ENCODE measurements around the gene MAP3K3.

The MAP3K3 gene

DNA sequence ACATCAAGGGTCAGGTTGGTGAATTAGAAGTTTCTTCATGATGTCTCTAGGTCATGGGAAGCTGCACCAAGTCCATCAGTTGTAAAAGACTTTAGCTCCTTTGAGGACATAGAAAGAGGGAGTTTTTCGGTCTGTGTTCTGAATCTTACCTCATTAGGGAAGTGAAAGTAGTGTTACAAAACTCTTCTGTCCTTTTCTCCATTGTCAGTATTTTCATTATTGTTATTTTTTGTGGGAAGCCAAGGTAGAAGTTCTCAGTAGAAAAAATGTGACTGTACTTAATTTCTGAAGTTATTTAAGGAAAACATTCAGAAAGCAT is 24.2 kb downstream of the MAP3K3 start:
- H3K9me3 ChIP-seq (ENCODE audit: low read length) = no peaks in the 10 kb centered on the region
- no peak overlapping the region for H3K4me3 ChIP-seq (ENCODE audit: low read length)
- H3K4me1 ChIP-seq (ENCODE audit: insufficient read depth, low read length) = no peaks in the 10 kb centered on the region
- H3K36me3 ChIP-seq (ENCODE audit: insufficient read depth, low read length) = peaks cover 27% of the 10 kb centered on the region
- H3K27me3 ChIP-seq (ENCODE audit: insufficient read depth, low read length) = no peaks in the 10 kb centered on the region
- H2AFZ ChIP-seq (ENCODE audit: low read depth, low read length) = no peak overlapping the region

GRCh38 chr17:63647065-63647725 is 25.0 kb downstream of the MAP3K3 start:
- Histone ChIP-seq H3K4me3 (ENCODE audit: low read length) (no peak overlapping the region), H3K9me3 (ENCODE audit: low read length) (no peaks in the 10 kb centered on the region), H3K36me3 (ENCODE audit: insufficient read depth, low read length) (peaks cover 26% of the 10 kb centered on the region), H3K27me3 (ENCODE audit: insufficient read depth, low read length) (no peaks in the 10 kb centered on the region), H3K4me1 (ENCODE audit: insufficient read depth, low read length) (no peaks in the 10 kb centered on the region), H2AFZ (ENCODE audit: low read depth, low read length) (no peak overlapping the region)

DNA sequence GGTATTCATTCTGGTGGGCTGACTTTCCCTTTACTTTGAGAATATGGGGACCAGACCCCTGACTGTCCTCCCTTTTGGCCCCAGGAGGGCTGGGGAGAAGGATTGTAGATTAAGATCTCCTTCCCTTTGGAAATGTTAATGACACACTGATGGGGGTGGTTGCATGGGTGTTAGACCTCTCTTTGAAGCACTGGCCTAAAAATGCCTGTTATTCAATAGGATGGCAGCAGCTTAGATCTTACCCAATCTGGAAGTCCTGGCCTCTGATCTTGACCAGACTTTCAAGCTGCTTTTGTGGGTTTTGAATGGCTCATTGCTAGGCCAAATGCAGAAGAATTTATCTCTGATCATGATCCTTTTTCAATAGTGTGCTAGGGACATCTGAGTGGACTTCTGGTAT is 25.7 kb downstream of the MAP3K3 start:
- H3K4me3 ChIP-seq (ENCODE audit: low read length) = no peak overlapping the region
- no peaks in the 10 kb centered on the region for H3K27me3 ChIP-seq (ENCODE audit: insufficient read depth, low read length)
- no peak overlapping the region for H2AFZ ChIP-seq (ENCODE audit: low read depth, low read length)
- H3K9me3 ChIP-seq (ENCODE audit: low read length) = no peaks in the 10 kb centered on the region
- H3K36me3 ChIP-seq (ENCODE audit: insufficient read depth, low read length) = peaks cover 34% of the 10 kb centered on the region
- no peaks in the 10 kb centered on the region for H3K4me1 ChIP-seq (ENCODE audit: insufficient read depth, low read length)

GRCh38 chr17:63649813-63650212 is 27.6 kb downstream of the MAP3K3 start:
- Histone ChIP-seq H3K4me1 (ENCODE audit: insufficient read depth, low read length) (no peaks in the 10 kb centered on the region), H3K36me3 (ENCODE audit: insufficient read depth, low read length) (peaks cover 48% of the 10 kb centered on the region), H3K27me3 (ENCODE audit: insufficient read depth, low read length) (no peaks in the 10 kb centered on the region), H3K9me3 (ENCODE audit: low read length) (no peaks in the 10 kb centered on the region), H3K4me3 (ENCODE audit: low read length) (no peak overlapping the region), H2AFZ (ENCODE audit: low read depth, low read length) (no peak overlapping the region)

GRCh38 chr17:63652106-63652505 is 29.9 kb downstream of the MAP3K3 start:
- peaks cover 38% of the 10 kb centered on the region for H3K36me3 ChIP-seq (ENCODE audit: insufficient read depth, low read length)
- H3K4me1 ChIP-seq (ENCODE audit: insufficient read depth, low read length) = no peaks in the 10 kb centered on the region
- no peaks in the 10 kb centered on the region for H3K9me3 ChIP-seq (ENCODE audit: low read length)
- H3K4me3 ChIP-seq (ENCODE audit: low read length) = no peak overlapping the region
- no peak overlapping the region for H2AFZ ChIP-seq (ENCODE audit: low read depth, low read length)
- H3K27me3 ChIP-seq (ENCODE audit: insufficient read depth, low read length) = no peaks in the 10 kb centered on the region

- H3K36me3 ChIP-seq (ENCODE audit: insufficient read depth, low read length) = peaks cover 39% of the 10 kb centered on the region
- H2AFZ ChIP-seq (ENCODE audit: low read depth, low read length) = no peak overlapping the region
- H3K27me3 ChIP-seq (ENCODE audit: insufficient read depth, low read length) = no peaks in the 10 kb centered on the region
- H3K4me1 ChIP-seq (ENCODE audit: insufficient read depth, low read length) = no peaks in the 10 kb centered on the region
- no peak overlapping the region for H3K4me3 ChIP-seq (ENCODE audit: low read length)
- H3K9me3 ChIP-seq (ENCODE audit: low read length) = no peaks in the 10 kb centered on the region
Measured at GRCh38 chr17:63653050-63653449, 30.8 kb downstream of the MAP3K3 start.

DNA sequence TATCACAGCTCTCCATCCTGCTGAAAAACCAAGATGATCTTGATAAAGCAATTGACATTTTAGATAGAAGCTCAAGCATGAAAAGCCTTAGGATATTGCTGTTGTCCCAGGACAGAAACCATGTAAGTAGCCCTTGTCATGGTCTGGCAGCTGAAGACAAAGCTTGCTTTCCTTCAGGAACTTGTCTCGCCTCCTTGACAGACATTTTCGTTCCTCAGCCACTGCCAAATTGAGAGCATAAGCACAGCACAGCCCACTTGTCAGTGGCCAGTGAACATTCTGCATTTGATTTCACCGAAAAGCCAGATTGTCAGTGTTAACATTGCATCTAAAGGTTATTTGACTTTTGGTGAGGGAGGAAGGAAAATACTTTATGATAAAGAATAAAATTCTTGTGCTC is 35.6 kb downstream of the MAP3K3 start:
- Histone ChIP-seq H3K4me3 (ENCODE audit: low read length) (no peak overlapping the region), H2AFZ (ENCODE audit: low read depth, low read length) (no peak overlapping the region), H3K4me1 (ENCODE audit: insufficient read depth, low read length) (no peaks in the 10 kb centered on the region), H3K27me3 (ENCODE audit: insufficient read depth, low read length) (no peaks in the 10 kb centered on the region), H3K36me3 (ENCODE audit: insufficient read depth, low read length) (peaks cover 42% of the 10 kb centered on the region), H3K9me3 (ENCODE audit: low read length) (no peaks in the 10 kb centered on the region)

- Histone ChIP-seq H2AFZ (ENCODE audit: low read depth, low read length) (no peak overlapping the region), H3K36me3 (ENCODE audit: insufficient read depth, low read length) (peaks cover 40% of the 10 kb centered on the region), H3K4me3 (ENCODE audit: low read length) (no peak overlapping the region), H3K27me3 (ENCODE audit: insufficient read depth, low read length) (no peaks in the 10 kb centered on the region), H3K9me3 (ENCODE audit: low read length) (no peaks in the 10 kb centered on the region), H3K4me1 (ENCODE audit: insufficient read depth, low read length) (no peaks in the 10 kb centered on the region)
Measured at GRCh38 chr17:63658366-63658765, 36.1 kb downstream of the MAP3K3 start.

DNA sequence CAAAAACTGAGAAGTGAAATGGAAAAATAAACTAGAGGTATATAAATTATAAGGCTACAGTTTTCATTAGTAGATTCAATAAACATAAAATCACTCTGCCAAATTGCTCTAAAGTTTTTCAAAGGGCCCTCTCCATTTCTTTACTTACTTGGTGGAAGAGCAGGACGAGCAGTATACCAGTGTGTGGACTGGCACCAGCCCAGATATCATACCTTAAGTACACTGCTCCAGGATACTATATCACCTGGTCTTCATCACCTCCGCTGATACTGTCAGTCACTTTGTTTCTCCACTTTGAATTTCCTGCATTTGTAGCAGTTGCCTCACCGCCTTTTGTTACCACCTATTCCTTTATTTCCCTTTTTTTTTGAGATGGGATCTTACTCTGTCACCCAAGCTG is 37.6 kb downstream of the MAP3K3 start:
- H3K36me3 ChIP-seq (ENCODE audit: insufficient read depth, low read length) = peaks cover 32% of the 10 kb centered on the region
- no peaks in the 10 kb centered on the region for H3K4me1 ChIP-seq (ENCODE audit: insufficient read depth, low read length)
- no peak overlapping the region for H2AFZ ChIP-seq (ENCODE audit: low read depth, low read length)
- no peak overlapping the region for H3K4me3 ChIP-seq (ENCODE audit: low read length)
- H3K9me3 ChIP-seq (ENCODE audit: low read length) = no peaks in the 10 kb centered on the region
- H3K27me3 ChIP-seq (ENCODE audit: insufficient read depth, low read length) = no peaks in the 10 kb centered on the region

DNA sequence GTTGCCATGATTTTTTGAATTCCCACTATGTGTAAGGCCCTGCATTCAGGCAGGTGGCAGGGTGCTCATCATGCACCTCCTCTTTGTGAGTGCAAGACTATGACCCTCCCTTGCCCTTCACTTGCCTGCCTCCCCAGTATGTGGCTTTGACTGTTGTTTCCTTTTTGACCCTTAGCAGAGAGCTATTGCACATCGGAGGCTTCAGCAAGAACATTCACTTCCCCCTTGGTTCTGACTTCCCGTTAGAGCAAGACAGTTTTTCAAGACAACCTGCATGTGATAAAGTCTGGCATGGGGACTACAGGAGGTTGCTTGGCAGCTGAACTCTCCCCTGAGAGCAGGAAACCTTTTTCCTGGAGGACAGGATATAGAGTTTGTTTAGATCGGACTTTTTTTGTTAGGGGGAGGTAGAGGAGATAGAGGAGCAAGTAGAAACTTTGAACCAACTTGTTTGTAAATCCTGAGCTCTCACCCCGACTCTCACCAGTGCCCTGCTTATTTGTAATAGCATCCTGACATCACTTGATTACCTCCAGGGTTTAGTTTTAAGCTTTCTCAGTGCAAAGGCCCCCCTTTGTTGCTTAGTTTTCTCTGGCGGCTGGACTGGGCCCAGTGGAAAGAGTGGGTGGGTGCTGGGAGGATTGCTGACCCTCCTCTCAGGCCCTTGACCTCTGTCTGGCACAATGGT is 43.5 kb downstream of the MAP3K3 start:
- H3K36me3 ChIP-seq (ENCODE audit: insufficient read depth, low read length) = peaks cover 47% of the 10 kb centered on the region
- H2AFZ ChIP-seq (ENCODE audit: low read depth, low read length) = no peak overlapping the region
- no peak overlapping the region for H3K4me3 ChIP-seq (ENCODE audit: low read length)

GRCh38 chr17:63672856-63673255 is 50.6 kb downstream of the MAP3K3 start:
- H2AFZ ChIP-seq (ENCODE audit: low read depth, low read length) = no peak overlapping the region
- H3K9me3 ChIP-seq (ENCODE audit: low read length) = no peaks in the 10 kb centered on the region
- no peak overlapping the region for H3K4me3 ChIP-seq (ENCODE audit: low read length)
- no peaks in the 10 kb centered on the region for H3K27me3 ChIP-seq (ENCODE audit: insufficient read depth, low read length)
- no peaks in the 10 kb centered on the region for H3K4me1 ChIP-seq (ENCODE audit: insufficient read depth, low read length)
- peaks cover 42% of the 10 kb centered on the region for H3K36me3 ChIP-seq (ENCODE audit: insufficient read depth, low read length)

More for the DNA sequence above, 43.5 kb downstream of the MAP3K3 start:
- Histone ChIP-seq H3K4me1 (ENCODE audit: insufficient read depth, low read length) (no peaks in the 10 kb centered on the region), H3K9me3 (ENCODE audit: low read length) (no peaks in the 10 kb centered on the region), H3K27me3 (ENCODE audit: insufficient read depth, low read length) (no peaks in the 10 kb centered on the region)

DNA sequence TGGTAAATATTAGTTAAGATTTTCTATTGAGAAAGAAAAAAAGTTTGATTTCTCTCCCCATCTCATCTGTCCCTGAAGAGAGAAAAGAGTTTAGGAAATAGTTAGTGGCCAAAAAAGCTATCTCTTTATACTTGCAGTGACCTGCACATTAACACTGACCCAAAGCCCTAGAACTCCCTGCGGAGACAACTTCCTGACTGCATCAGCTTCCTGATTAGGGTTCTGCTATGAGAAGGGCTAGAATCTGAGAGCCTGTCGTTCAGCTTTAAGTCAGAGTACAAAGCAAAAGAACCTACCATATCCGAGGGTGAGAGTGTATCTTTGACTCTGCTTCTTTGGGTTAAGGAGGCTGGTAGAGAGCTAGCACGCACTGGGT is 53.0 kb downstream of the MAP3K3 start:
- Histone ChIP-seq H3K27me3 (ENCODE audit: insufficient read depth, low read length) (no peaks in the 10 kb centered on the region), H3K9me3 (ENCODE audit: low read length) (no peaks in the 10 kb centered on the region), H3K36me3 (ENCODE audit: insufficient read depth, low read length) (peaks cover 22% of the 10 kb centered on the region), H3K4me3 (ENCODE audit: low read length) (no peak overlapping the region), H3K4me1 (ENCODE audit: insufficient read depth, low read length) (no peaks in the 10 kb centered on the region), H2AFZ (ENCODE audit: low read depth, low read length) (no peak overlapping the region)

DNA sequence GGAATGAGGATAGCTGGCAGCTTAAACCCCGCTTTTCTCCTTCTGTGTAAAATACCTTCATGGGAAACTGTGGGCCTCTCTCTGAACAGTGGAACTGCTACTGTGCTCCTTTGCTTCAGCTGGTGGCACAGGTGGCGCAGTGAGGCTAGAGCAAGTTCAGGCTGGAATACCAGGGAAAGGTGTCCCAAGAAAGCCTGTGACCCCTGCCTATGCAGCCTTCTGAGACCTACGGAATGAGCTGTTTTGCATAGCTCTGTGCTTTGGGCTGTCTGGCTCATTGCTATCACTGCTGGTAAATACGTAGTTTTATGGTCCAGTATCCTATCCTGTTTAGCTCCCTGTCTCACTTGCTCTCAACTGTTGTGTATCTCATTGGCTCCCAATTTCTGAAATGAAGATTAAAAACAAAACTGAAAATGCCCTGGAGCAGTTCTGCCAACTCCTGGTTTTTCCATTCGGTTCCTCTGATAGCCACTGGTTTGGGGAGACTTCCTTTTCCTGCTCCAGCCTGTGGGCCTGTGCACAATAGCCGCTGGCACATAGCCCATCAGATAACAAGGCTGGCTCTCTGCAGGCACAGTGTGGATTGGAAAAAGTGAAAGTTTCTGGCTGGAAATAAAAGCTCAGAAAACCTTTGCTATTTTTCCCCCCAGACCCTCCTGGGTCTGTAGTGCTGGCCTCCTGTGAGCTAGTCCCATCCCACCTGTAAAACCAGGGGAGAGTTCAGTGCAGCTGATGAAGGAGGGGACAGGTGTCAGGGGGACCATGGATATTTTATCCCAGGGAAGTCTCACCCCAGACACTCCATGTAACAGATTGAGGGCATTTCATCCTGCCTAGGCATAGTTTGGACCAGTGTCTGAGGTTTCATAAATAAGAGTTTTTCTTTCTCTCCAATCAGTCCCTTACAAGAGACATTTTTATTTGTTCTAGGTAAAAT is 53.7 kb downstream of the MAP3K3 start:
- no peaks in the 10 kb centered on the region for H3K9me3 ChIP-seq (ENCODE audit: low read length)
- no peaks in the 10 kb centered on the region for H3K27me3 ChIP-seq (ENCODE audit: insufficient read depth, low read length)
- H3K4me3 ChIP-seq (ENCODE audit: low read length) = no peak overlapping the region
- H3K36me3 ChIP-seq (ENCODE audit: insufficient read depth, low read length) = peaks cover 20% of the 10 kb centered on the region
- no peak overlapping the region for H2AFZ ChIP-seq (ENCODE audit: low read depth, low read length)
- H3K4me1 ChIP-seq (ENCODE audit: insufficient read depth, low read length) = no peaks in the 10 kb centered on the region

Data from neuron (in vitro differentiated cells).